ENCODE data around the gene NPIPA3.
"Not testable (repeated sequence)": the region's sequence is repeated elsewhere in the genome, so short reads cannot be mapped to it uniquely, and the experiment has no call there.

The NPIPA3 gene

GRCh38 chr16:14703156-14704011, at the start of gene NPIPA3:
Gene NPIPA3, plus strand, starts transcription at chr16:14703411. Its CDS starts 5,533 bp downstream, at chr16:14708944.
- DNase-seq (ENCODE audit: low read depth), result not testable (repeated sequence)

- no peak for DNase-seq (ENCODE audit: low read depth)
Measured at GRCh38 chr16:14658063-14658462, 45.1 kb upstream of the NPIPA3 start.

- no peak for DNase-seq (ENCODE audit: low read depth)
Measured at GRCh38 chr16:14667347-14668266, 35.6 kb upstream of the NPIPA3 start.

GRCh38 chr16:14668556-14669223, 34.5 kb upstream of the NPIPA3 start:
- DNase-seq (ENCODE audit: low read depth), result no peak

GRCh38 chr16:14669776-14670175, 33.4 kb upstream of the NPIPA3 start:
- no peak for DNase-seq (ENCODE audit: low read depth)

GRCh38 chr16:14672403-14672971, 30.7 kb upstream of the NPIPA3 start:
- DNase-seq (ENCODE audit: low read depth), result no peak

- DNase-seq (ENCODE audit: low read depth), result no peak
Measured at GRCh38 chr16:14676633-14677032, 26.6 kb upstream of the NPIPA3 start.

- DNase-seq (ENCODE audit: low read depth), result no peak
Measured at GRCh38 chr16:14677627-14678026, 25.6 kb upstream of the NPIPA3 start.

GRCh38 chr16:14678748-14679497, 24.3 kb upstream of the NPIPA3 start:
- DNase-seq (ENCODE audit: low read depth), result no peak

- DNase-seq (ENCODE audit: low read depth), result not testable (repeated sequence)
Measured at GRCh38 chr16:14680396-14680795, 22.8 kb upstream of the NPIPA3 start.

GRCh38 chr16:14681115-14681514, 22.1 kb upstream of the NPIPA3 start:
- no peak for DNase-seq (ENCODE audit: low read depth)

- DNase-seq (ENCODE audit: low read depth), result no peak
Measured at GRCh38 chr16:14682121-14682520, 21.1 kb upstream of the NPIPA3 start.

GRCh38 chr16:14685870-14686793, 17.1 kb upstream of the NPIPA3 start:
- not testable (repeated sequence) for DNase-seq (ENCODE audit: low read depth)

- DNase-seq (ENCODE audit: low read depth), result not testable (repeated sequence)
Measured at GRCh38 chr16:14694129-14694528, 9.1 kb upstream of the NPIPA3 start, which contains the start of gene PLA2G10. Gene PLA2G10, minus strand, starts transcription at chr16:14694308. Its CDS starts 79 bp downstream, at chr16:14694229.

GRCh38 chr16:14701859-14702258, 1.4 kb upstream of the NPIPA3 start:
- DNase-seq (ENCODE audit: low read depth), result not testable (repeated sequence)

GRCh38 chr16:14702672-14703071, 539 bp upstream of the NPIPA3 start:
- not testable (repeated sequence) for DNase-seq (ENCODE audit: low read depth)

GRCh38 chr16:14733233-14733632, 30.0 kb downstream of the NPIPA3 start:
- DNase-seq (ENCODE audit: low read depth), result not testable (repeated sequence)

- DNase-seq (ENCODE audit: low read depth), result not testable (repeated sequence)
Measured at GRCh38 chr16:14740832-14741385, 37.7 kb downstream of the NPIPA3 start.

GRCh38 chr16:14741794-14742193, 38.6 kb downstream of the NPIPA3 start:
- DNase-seq (ENCODE audit: low read depth), result not testable (repeated sequence)

Measured in activated T-helper 1 cell treated with Interleukin-2 at 50 U/mL for 16 hours (primary cell).